Suprapubic skin (tissue), 4 donors: ENCODE measurements around the gene EGFL7. TPM values are rescaled to one million over a fixed set of nuclear protein-coding genes. Genes with fewer than 3 reads are reported as not detected.

ENCODE experiments used
- DNase-seq, 2 donors: peaks; one replicate each; pipeline ENCODE4 v3.0.0-alpha.2; 2019; ENCODE audit warnings: low spot score in 2 of 2
- H3K27ac ChIP-seq: fragments of 200-600 bp; sonication (generic); one replicate; pipeline ENCODE4 v1.5.1; 2019
- H3K27me3 ChIP-seq: fragments of 200-600 bp; sonication (generic); one replicate; pipeline ENCODE4 v1.5.1; 2019
- H3K36me3 ChIP-seq: fragments of 200-600 bp; sonication (generic); one replicate; pipeline ENCODE4 v1.5.1; 2019
- H3K4me1 ChIP-seq: fragments of 200-600 bp; sonication (generic); one replicate; pipeline ENCODE4 v1.5.1; 2019
- H3K4me3 ChIP-seq: fragments of 200-600 bp; sonication (generic); one replicate; pipeline ENCODE4 v1.5.1; 2019; ENCODE audit warnings: mild to moderate bottlenecking
- H3K9me3 ChIP-seq: fragments of 200-600 bp; sonication (generic); one replicate; pipeline ENCODE4 v1.5.1; 2019
- EP300 ChIP-seq: sonication (generic); formaldehyde crosslinking; IDR thresholded peaks from one replicate; pipeline ENCODE4 v1.6.1; 2017; ENCODE audit warnings: antibody characterized with exemption
- POLR2A ChIP-seq, 2 donors: fragments of 450-650 bp; IDR thresholded peaks; one replicate each; pipeline ENCODE4 v1.6.1; 2017; ENCODE audit warnings: antibody characterized with exemption in 2 of 2, mild to moderate bottlenecking in 2 of 2, moderate library complexity in 2 of 2
- POLR2AphosphoS5 ChIP-seq, 3 donors: sonication (generic); formaldehyde crosslinking; IDR thresholded peaks; one replicate each; pipeline ENCODE4 v1.6.1; 2017; ENCODE audit warnings: antibody characterized with exemption in 3 of 3
- WGBS: methylation state at CpG from one replicate; pipeline ENCODE4 v1.1.5; 2018; 5-methylcytosine and 5-hydroxymethylcytosine counted together
- total RNA-seq, 4 donors: library from RNA; depleted of rRNA; stranded (reverse); fragments of >200 nt; gene quantifications; one replicate each; pipeline ENCODE4 v1.1.0, GENCODE V29; 2016
- TF ChIP-seq, protein P1 (sequence below), 2 donors: fragments of 200-600 bp in 1 of 2; fragments of 450-650 bp in 1 of 2; sonication (generic) in 1 of 2; IDR thresholded peaks; one replicate each; pipeline ENCODE4 v1.5.1; 2016 to 2019; ENCODE audit warnings: antibody characterized with exemption in 2 of 2, mild to moderate bottlenecking in 1 of 2, moderate library complexity in 1 of 2

EGFL7 gene
- total RNA-seq, 4 donors from 2014 or later: 12.2 to 49.6 (median 28.6) TPM

DNA sequence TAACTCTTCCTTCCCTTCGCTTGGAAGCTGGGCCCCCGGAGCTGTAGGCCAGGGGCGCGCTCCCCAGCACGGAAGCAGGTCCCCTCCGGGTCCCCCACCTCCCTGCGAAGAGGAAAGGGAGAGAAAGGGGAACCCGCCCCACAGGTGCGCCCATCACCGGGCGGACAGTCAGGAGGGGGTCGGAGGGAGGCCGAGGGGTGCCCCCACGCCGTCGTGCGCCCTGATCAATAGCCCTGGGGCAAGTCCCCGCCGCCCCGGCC, 23.7 kb downstream of the EGFL7 start:
- Histone ChIP-seq H3K4me3 (peak overlapping the region; percentile 89), H3K27ac (peak overlapping the region; percentile 93), H3K9me3 (no peaks in the 10 kb centered on the region), H3K27me3 (no peaks in the 10 kb centered on the region), H3K36me3 (no peaks in the 10 kb centered on the region), H3K4me1 (peaks cover 32% of the 10 kb centered on the region)
- no peak for DNase-seq
- TF ChIP-seq POLR2AphosphoS5 (IDR thresholded peaks at IDR 0.05): no peak
- TF ChIP-seq EP300: no peak
- TF ChIP-seq, protein P1, sequence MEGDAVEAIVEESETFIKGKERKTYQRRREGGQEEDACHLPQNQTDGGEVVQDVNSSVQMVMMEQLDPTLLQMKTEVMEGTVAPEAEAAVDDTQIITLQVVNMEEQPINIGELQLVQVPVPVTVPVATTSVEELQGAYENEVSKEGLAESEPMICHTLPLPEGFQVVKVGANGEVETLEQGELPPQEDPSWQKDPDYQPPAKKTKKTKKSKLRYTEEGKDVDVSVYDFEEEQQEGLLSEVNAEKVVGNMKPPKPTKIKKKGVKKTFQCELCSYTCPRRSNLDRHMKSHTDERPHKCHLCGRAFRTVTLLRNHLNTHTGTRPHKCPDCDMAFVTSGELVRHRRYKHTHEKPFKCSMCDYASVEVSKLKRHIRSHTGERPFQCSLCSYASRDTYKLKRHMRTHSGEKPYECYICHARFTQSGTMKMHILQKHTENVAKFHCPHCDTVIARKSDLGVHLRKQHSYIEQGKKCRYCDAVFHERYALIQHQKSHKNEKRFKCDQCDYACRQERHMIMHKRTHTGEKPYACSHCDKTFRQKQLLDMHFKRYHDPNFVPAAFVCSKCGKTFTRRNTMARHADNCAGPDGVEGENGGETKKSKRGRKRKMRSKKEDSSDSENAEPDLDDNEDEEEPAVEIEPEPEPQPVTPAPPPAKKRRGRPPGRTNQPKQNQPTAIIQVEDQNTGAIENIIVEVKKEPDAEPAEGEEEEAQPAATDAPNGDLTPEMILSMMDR (IDR thresholded peaks at IDR 0.05): no peak
- no peak for TF ChIP-seq POLR2A (IDR thresholded peaks at IDR 0.05)
- 0% methylated on average over 7 of the region's 20 CpGs for WGBS

DNA sequence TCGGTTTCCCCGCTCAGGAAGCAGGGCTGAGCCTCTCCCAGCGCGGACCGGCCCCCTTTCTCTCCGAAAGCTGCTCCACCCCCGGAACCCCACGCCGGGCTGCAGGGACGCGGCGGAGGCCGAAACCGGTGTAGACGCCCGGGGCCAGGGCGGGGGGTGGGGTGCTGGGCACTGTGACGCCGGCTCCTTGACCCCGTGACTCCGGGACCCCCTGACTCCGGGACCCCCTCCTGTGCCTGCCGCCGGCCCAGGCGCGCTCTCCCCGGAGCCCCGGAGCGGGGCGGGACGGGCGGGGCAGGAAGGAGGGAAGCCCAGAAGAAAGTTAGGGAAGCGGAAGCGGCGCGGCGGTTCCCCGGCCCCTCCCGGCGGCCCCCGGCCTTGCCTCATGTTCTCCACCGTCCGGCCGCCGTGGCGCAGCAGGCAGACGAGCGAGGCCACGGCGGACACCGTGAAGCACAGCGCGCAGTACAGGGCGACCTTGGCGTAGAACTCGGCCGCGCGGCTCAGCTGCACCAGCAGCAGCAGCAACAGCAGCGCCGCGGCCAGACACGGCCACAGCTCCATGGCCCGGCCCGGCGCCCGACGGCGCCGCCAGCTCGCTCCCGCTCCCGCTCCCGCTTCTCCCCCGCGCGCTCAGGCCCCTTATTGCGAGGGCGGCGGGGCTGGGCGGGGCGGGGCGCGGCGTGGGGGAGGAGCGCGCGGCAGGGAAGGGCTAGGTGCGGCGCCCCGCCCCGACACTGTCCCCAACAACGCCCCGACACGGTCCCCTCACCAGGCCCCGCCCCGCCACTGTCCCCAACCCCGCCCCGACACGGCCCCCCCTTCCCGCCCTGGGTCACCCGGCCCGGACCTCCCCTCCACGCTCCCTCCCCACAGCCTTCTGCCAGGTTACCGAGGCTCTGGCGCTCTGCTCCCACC, 24.3 kb downstream of the EGFL7 start, which contains the start of gene AGPAT2:
AGPAT2 (minus strand) TSS at position 664 of the 918 bp plus-strand sequence; CDS start at position 564, 100 bp downstream.
- peak within 1 kb of the TSS; percentile 93 for H3K27ac ChIP-seq
- peak in 1 of 2 donors; percentile 22 for TF ChIP-seq POLR2A (IDR thresholded peaks at IDR 0.05)
- TF ChIP-seq, protein P1 (IDR thresholded peaks at IDR 0.05): no peak
- TF ChIP-seq POLR2AphosphoS5 (IDR thresholded peaks at IDR 0.05): peak in 1 of 3 donors; percentile 22
- peaks cover 32% of the 10 kb centered on the region for H3K4me1 ChIP-seq
- DNase-seq: peak; percentile 86 to 88
- H3K4me3 ChIP-seq: peak within 1 kb of the TSS; percentile 89
- no peaks in the 10 kb centered on the region for H3K36me3 ChIP-seq
- no peaks in the 10 kb centered on the region for H3K27me3 ChIP-seq
- no peaks in the 10 kb centered on the region for H3K9me3 ChIP-seq
- 0% methylated on average over 7 of the region's 106 CpGs for WGBS

DNA sequence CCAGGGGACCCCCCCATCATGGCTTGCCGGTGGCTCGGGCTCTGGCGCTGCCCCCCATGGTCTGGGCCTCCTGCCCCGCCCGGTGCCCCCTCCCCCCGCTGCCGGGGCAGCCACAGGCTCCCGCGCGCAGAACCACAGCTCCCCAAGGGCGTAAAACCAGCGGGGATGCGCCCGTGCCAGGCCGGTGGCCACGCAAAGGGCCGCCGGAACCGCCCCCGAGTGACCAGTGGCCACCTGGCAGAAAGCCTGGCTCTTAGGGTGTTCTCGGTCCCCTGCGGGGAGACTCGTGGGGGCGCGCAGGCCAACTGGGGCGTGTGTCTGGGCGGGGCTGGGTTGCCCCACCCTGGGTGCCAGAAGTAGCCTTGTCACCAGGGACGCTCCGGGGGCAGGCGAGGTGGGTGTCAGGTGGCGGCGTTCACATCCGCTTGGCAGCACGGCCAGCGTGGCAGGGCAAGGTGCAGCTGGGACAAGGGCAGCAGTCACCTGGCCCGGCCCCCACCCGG, 25.1 kb downstream of the EGFL7 start:
- H3K9me3 ChIP-seq: no peaks in the 10 kb centered on the region
- H3K36me3 ChIP-seq: no peaks in the 10 kb centered on the region
- WGBS: 24% methylated on average over 16 of the region's 37 CpGs
- peak overlapping the region; percentile 89 for H3K4me3 ChIP-seq
- peaks cover 32% of the 10 kb centered on the region for H3K4me1 ChIP-seq
- TF ChIP-seq EP300 (no peak), POLR2AphosphoS5 (IDR thresholded peaks at IDR 0.05) (no peak)
- TF ChIP-seq, protein P1 (IDR thresholded peaks at IDR 0.05): no peak
- H3K27ac ChIP-seq: peak overlapping the region; percentile 93
- DNase-seq: no peak
- no peaks in the 10 kb centered on the region for H3K27me3 ChIP-seq

DNA sequence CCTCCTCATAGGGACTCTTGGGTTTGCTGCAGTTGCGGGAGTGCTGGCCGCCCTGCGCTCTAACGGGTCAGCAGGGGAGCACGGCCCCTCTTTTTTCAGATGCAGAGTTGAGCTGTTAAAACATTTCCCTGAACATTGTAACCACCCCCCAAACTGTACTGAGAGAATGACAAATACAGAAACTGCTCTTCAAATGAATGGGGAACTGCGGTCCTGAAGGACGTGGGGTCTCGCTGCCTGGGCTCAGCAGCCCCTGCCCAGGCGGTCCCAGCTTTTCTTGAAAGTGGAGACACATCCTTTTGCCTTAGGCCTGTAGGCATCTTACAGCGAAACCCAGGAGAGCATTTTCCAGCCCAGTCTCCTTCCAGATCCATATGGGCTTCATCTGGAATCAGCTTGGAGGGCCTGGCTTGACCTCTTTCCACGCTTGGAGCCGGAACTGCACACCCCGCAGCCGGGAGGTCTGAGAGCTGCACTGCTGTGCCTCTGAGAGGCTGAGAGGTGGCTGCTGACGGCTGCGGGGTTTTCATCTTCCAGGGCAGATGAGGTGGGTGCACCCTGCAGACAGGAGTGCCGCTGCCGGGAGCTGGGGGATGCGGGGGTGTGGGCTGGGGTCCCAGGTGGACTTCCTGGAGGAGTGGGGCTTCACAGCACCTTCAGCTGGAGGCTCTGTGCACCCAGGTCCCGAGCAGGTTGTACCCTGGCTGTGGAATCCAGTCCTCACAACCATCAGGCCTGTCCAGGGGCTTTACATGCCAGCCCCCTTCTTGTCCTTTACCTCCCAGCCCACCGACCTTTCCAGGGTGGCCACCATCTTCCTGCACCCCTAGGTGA, 25.8 kb downstream of the EGFL7 start:
- H3K9me3 ChIP-seq: no peaks in the 10 kb centered on the region

More for the DNA sequence above, 25.8 kb downstream of the EGFL7 start:
- Histone ChIP-seq H3K36me3 (no peaks in the 10 kb centered on the region), H3K4me1 (peaks cover 36% of the 10 kb centered on the region), H3K27ac (no peak overlapping the region), H3K27me3 (no peaks in the 10 kb centered on the region), H3K4me3 (no peak overlapping the region)
- no peak for TF ChIP-seq POLR2AphosphoS5 (IDR thresholded peaks at IDR 0.05)
- TF ChIP-seq POLR2A (IDR thresholded peaks at IDR 0.05): no peak
- TF ChIP-seq, protein P1 (IDR thresholded peaks at IDR 0.05): no peak
- TF ChIP-seq EP300: no peak
- WGBS: 80% methylated on average over 1 of the region's 21 CpGs
- no peak for DNase-seq
